Epithelial cell of esophagus (primary cell): ENCODE results near the gene PPP1R14D.

Source experiments
- DNase-seq: peaks from one replicate; pipeline ENCODE4 v3.0.0; 2010; ENCODE audit warnings: low read depth
- H3K4me3 ChIP-seq: 2 replicates; pipeline ENCODE4 v1.5.1; 2011; ENCODE audit warnings: mild to moderate bottlenecking, low read length, control low read depth
- CTCF ChIP-seq: IDR thresholded peaks from 2 replicates; pipeline ENCODE4 v1.5.1; 2011; ENCODE audit warnings: low read depth, mild to moderate bottlenecking, low read length, control low read depth, inconsistent platforms; ENCODE audit not compliant: insufficient read depth; ENCODE audit errors: missing control alignments

PPP1R14D gene

GRCh38 chr15:40852529-40852928 lies 24.0 kb upstream of the PPP1R14D start:
- no peak for DNase-seq
- no peak overlapping the region for H3K4me3 ChIP-seq
- no peak for TF ChIP-seq CTCF

GRCh38 chr15:40850576-40851112 lies 22.1 kb upstream of the PPP1R14D start:
- TF ChIP-seq CTCF: no peak
- DNase-seq: no peak
- H3K4me3 ChIP-seq: no peak overlapping the region

GRCh38 chr15:40847223-40847961 lies 18.9 kb upstream of the PPP1R14D start:
- H3K4me3 ChIP-seq: peak overlapping the region; percentile 65
- peak; percentile 39 for TF ChIP-seq CTCF
- DNase-seq: peak; percentile 82

- H3K4me3 ChIP-seq: peak overlapping the region; percentile 65
- DNase-seq: peak; percentile 42
- no peak for TF ChIP-seq CTCF
Measured at GRCh38 chr15:40846841-40847222, 18.3 kb upstream of the PPP1R14D start.

- DNase-seq: peak; percentile 98
- peak overlapping the region; percentile 65 for H3K4me3 ChIP-seq
- no peak for TF ChIP-seq CTCF
Measured at GRCh38 chr15:40845511-40846284, 17.2 kb upstream of the PPP1R14D start.

- peak; percentile 68 for DNase-seq
- H3K4me3 ChIP-seq: peak overlapping the region; percentile 65
- TF ChIP-seq CTCF: no peak
Measured at GRCh38 chr15:40845036-40845435, 16.5 kb upstream of the PPP1R14D start.
